Testis (tissue), 2 donors: ENCODE data around the gene APRT.

Source experiments
- POLR2A ChIP-seq: fragments of 450-650 bp; IDR thresholded peaks from one replicate; pipeline ENCODE4 v1.6.1; 2017; ENCODE audit warnings: antibody characterized with exemption, mild to moderate bottlenecking, moderate library complexity
- TF ChIP-seq, protein P1 (sequence below), 3 experiments: fragments of 450-650 bp in 2 of 3; fragments of 200-600 bp in 1 of 3; sonication (generic) in 1 of 3; IDR thresholded peaks; one replicate each; pipeline ENCODE4 v1.5.1; 2016 to 2019; ENCODE audit warnings: antibody characterized with exemption in 3 of 3, mild to moderate bottlenecking in 2 of 3, moderate library complexity in 1 of 3

DNA sequence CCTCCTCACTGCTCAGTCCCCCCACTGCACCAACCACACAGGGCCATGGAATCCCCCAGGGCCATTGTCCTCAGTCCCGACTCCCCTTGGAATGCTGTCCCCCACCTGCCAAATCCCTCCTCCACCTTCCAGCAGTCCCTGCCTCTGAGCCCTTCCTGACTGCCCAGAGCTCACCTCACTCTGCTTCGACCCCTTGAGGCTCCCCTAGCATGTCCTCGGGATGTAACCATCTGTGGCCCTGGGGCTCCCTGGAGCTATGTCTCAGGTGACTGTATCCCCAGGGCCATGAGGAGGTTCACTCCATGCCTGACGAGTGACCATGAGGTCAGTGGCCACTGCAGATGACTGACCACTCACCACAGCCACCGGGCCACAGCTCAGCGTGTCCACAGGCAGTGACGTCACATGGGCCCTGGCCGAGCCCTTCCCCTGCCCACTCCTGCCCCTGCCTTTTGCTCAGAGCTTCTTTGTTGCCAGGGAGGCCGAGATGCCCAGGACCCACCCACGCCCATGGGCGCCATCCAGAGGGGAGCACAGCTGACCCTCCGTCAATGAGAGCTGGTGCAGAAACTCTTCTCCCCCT lies 19.0 kb downstream of the APRT start:
- TF ChIP-seq, protein P1, sequence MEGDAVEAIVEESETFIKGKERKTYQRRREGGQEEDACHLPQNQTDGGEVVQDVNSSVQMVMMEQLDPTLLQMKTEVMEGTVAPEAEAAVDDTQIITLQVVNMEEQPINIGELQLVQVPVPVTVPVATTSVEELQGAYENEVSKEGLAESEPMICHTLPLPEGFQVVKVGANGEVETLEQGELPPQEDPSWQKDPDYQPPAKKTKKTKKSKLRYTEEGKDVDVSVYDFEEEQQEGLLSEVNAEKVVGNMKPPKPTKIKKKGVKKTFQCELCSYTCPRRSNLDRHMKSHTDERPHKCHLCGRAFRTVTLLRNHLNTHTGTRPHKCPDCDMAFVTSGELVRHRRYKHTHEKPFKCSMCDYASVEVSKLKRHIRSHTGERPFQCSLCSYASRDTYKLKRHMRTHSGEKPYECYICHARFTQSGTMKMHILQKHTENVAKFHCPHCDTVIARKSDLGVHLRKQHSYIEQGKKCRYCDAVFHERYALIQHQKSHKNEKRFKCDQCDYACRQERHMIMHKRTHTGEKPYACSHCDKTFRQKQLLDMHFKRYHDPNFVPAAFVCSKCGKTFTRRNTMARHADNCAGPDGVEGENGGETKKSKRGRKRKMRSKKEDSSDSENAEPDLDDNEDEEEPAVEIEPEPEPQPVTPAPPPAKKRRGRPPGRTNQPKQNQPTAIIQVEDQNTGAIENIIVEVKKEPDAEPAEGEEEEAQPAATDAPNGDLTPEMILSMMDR (IDR thresholded peaks at IDR 0.05) = no peak
- no peak for TF ChIP-seq POLR2A
